Activated T-helper 1 cell treated with anti-CD3 and anti-CD28 coated beads, Interleukin-12 subunit alpha, Interleukin-12 subunit beta, Interleukin-2, Interleukin-4 antibody, amounts not matched to agents 30 ng/mL and 10 ng/mL and 1 ng/mL, durations not matched to agents 14 hours and 24 hours and 36 hours (primary cell): ENCODE results near the gene SFXN3. TPM values are rescaled to one million over a fixed set of nuclear protein-coding genes. Genes with fewer than 3 reads are reported as not detected.
A peak's percentile ranks its signal among the peaks of the same experiment; 100 is the strongest.

Experiments
- DNase-seq: peaks from one replicate; pipeline ENCODE4 v3.0.0; 2021; ENCODE audit warnings: low spot score
- H3K27ac Mint-ChIP-seq: one replicate; pipeline ENCODE4 v1.8.0; 2021; ENCODE audit warnings: mild to moderate bottlenecking, mixed read lengths
- H3K27me3 Mint-ChIP-seq: one replicate; pipeline ENCODE4 v1.8.0; 2022; ENCODE audit warnings: mild to moderate bottlenecking, moderate library complexity, mixed read lengths; ENCODE audit not compliant: insufficient read depth
- H3K36me3 Mint-ChIP-seq: one replicate; pipeline ENCODE4 v1.8.0; 2021; ENCODE audit warnings: low read depth, mixed read lengths
- H3K4me1 Mint-ChIP-seq: one replicate; pipeline ENCODE4 v1.8.0; 2021; ENCODE audit warnings: low read depth, mixed read lengths
- H3K4me3 Mint-ChIP-seq: one replicate; pipeline ENCODE4 v1.8.0; 2021; ENCODE audit warnings: mild to moderate bottlenecking, moderate library complexity, mixed read lengths
- H3K9me3 Mint-ChIP-seq: one replicate; pipeline ENCODE4 v1.8.0; 2021; ENCODE audit warnings: mixed read lengths
- intact Hi-C: fragments of 100-400 bp; cut with micrococcal nuclease; formaldehyde crosslinking; loops from one replicate; pipeline ENCODE4 v1.15.1; 2024
- total RNA-seq: library from RNA; stranded (reverse); gene quantifications from 2 replicates; pipeline ENCODE4 v1.2.3, GENCODE V29; 2022

The SFXN3 gene
- total RNA-seq, 1 donor from 2014 or later = 34.8 TPM

GRCh38 chr10:101038484-101038883 is 7.5 kb downstream of the SFXN3 start:
- Mint-ChIP-seq H3K36me3 (peaks cover 45% of the 10 kb centered on the region), H3K4me1 (peaks cover 31% of the 10 kb centered on the region), H3K27me3 (peaks cover 3% of the 10 kb centered on the region), H3K27ac (no peak overlapping the region), H3K4me3 (no peak overlapping the region), H3K9me3 (no peaks in the 10 kb centered on the region)
- intact Hi-C loops = no loop called here
- no peak for DNase-seq

- H3K27ac Mint-ChIP-seq = no peak overlapping the region
- H3K4me1 Mint-ChIP-seq = peaks cover 27% of the 10 kb centered on the region
- H3K36me3 Mint-ChIP-seq = peaks cover 38% of the 10 kb centered on the region
These were observed 9.0 kb downstream of the SFXN3 start for GRCh38 chr10:101040061-101040460.

GRCh38 chr10:101040851-101041250 is 9.8 kb downstream of the SFXN3 start:
- Mint-ChIP-seq H3K36me3 (peaks cover 34% of the 10 kb centered on the region), H3K9me3 (no peaks in the 10 kb centered on the region), H3K4me1 (peaks cover 27% of the 10 kb centered on the region), H3K27me3 (peaks cover 5% of the 10 kb centered on the region), H3K27ac (no peak overlapping the region), H3K4me3 (no peak overlapping the region)
- DNase-seq = no peak
- intact Hi-C loops = loop anchor here (1.0 to 5.0 kb wide), 3 partner anchors 27 to 669 kb away; no protein-coding TSS in a partner anchor

More at GRCh38 chr10:101040061-101040460, 9.0 kb downstream of the SFXN3 start:
- intact Hi-C loops = loop anchor here (5.0 kb wide), 1 partner anchor 668 kb away; no protein-coding TSS in a partner anchor
- H3K9me3 Mint-ChIP-seq = no peaks in the 10 kb centered on the region
- H3K4me3 Mint-ChIP-seq = no peak overlapping the region
- peaks cover 3% of the 10 kb centered on the region for H3K27me3 Mint-ChIP-seq
- DNase-seq = no peak

DNA sequence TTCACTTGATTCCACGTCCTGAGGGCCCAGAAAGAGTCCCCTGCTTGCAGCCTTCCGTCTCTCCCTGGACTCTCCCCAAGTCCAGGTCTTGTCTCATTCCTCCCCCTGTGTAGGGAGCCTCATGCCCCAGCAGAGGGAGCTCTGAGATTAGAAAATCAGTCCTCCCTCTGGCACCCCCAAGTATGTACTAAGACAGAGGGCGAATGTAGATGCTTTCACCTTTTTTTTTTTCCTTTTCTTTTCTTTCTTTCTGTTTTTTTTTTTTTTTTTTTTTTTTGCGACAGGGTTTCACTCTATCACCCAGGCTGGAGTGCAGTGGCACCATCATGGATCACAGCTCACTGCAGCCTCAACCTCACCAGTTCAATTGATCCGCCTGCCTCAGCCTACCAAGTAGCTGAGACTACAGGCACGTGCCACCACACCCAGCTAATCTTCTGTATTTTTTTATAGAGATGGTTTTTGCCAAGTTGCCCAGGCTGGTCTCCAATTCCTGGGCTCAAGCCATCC is 10.3 kb downstream of the SFXN3 start:
- H3K36me3 Mint-ChIP-seq = peaks cover 31% of the 10 kb centered on the region
- peak overlapping the region; percentile 61 for H3K27ac Mint-ChIP-seq
- peak; percentile 64 for DNase-seq
- H3K27me3 Mint-ChIP-seq = peaks cover 10% of the 10 kb centered on the region
- no peak overlapping the region for H3K4me3 Mint-ChIP-seq
- H3K4me1 Mint-ChIP-seq = peaks cover 27% of the 10 kb centered on the region
- no peaks in the 10 kb centered on the region for H3K9me3 Mint-ChIP-seq
- intact Hi-C loops = loop anchor here (1.0 to 5.0 kb wide), 3 partner anchors 27 to 669 kb away; no protein-coding TSS in a partner anchor

DNA sequence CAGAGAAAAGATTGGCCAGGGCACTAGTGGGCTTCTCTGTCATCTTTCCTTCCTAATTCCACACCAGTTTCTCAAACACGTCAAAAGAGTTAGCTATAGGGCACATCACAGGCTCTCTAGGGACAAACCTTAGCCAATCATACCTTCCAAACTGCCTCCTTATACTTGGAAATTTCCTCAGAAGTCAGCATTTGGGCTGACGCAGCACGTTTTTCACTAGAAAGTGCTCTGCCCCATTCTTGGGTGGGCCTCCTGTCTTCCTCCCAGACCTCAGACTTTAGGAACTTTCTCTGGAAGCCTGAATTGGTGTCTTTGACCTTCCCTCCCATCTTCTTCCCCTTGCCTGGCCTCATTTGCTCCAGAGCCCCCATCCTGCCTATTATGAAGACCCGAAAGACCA is 11.1 kb downstream of the SFXN3 start:
- intact Hi-C loops = loop anchor here (1.0 to 5.0 kb wide), 6 partner anchors 8 to 670 kb away; no protein-coding TSS in a partner anchor
- Mint-ChIP-seq H3K27ac (peak overlapping the region; percentile 84), H3K9me3 (no peaks in the 10 kb centered on the region), H3K4me3 (peak overlapping the region; percentile 91), H3K4me1 (peaks cover 27% of the 10 kb centered on the region), H3K27me3 (peaks cover 18% of the 10 kb centered on the region), H3K36me3 (peaks cover 25% of the 10 kb centered on the region)
- DNase-seq = no peak

DNA sequence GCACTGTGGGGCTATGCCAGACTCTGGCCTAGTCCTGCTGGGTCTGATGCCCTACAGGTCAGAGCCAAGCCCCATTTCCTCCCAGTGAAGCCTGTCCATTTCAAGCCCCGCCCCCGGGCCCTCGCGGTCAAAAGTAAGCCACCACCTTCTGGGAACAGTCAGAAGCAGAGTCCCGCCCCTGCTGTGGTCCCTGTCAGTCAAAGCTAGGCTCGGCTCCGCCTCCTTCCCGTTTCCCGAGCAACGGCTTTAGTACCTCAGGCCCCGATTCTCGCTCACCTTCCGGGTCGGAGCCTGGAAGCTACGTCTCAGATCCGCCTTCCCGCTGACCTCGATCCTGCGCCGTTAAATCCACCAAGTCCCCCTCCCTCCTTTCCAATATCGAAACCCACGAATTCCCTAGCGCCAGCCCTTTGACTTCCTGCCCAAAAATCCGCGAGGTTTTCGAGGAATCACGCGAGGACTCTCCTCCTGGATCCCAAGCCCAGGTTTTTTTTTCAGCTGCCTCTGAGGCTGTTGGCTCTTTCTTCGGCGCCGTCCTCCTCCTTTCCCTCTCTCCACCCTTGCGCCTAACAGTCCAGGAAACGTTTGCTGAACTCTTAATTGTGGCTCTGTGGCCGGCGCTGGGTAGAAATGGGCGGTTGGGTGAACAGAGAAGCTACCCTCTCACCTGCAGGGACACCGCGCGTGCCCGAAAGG is 11.8 kb downstream of the SFXN3 start:
- DNase-seq = peak; percentile 85
- Mint-ChIP-seq H3K4me3 (peak overlapping the region; percentile 91), H3K4me1 (peaks cover 27% of the 10 kb centered on the region), H3K27ac (peak overlapping the region; percentile 84), H3K36me3 (peaks cover 18% of the 10 kb centered on the region), H3K9me3 (no peaks in the 10 kb centered on the region), H3K27me3 (peaks cover 20% of the 10 kb centered on the region)
- intact Hi-C loops = loop anchor here (1.0 to 5.0 kb wide), 6 partner anchors 7 to 671 kb away; no protein-coding TSS in a partner anchor

- Mint-ChIP-seq H3K27ac (peak overlapping the region; percentile 84), H3K4me3 (peak overlapping the region; percentile 91), H3K9me3 (no peaks in the 10 kb centered on the region), H3K4me1 (peaks cover 29% of the 10 kb centered on the region), H3K27me3 (peaks cover 24% of the 10 kb centered on the region), H3K36me3 (peaks cover 15% of the 10 kb centered on the region)
- no peak for DNase-seq
- intact Hi-C loops = loop anchor here (5.0 kb wide), 1 partner anchor 671 kb away; no protein-coding TSS in a partner anchor
These were observed 12.3 kb downstream of the SFXN3 start for GRCh38 chr10:101043363-101043707.

DNA sequence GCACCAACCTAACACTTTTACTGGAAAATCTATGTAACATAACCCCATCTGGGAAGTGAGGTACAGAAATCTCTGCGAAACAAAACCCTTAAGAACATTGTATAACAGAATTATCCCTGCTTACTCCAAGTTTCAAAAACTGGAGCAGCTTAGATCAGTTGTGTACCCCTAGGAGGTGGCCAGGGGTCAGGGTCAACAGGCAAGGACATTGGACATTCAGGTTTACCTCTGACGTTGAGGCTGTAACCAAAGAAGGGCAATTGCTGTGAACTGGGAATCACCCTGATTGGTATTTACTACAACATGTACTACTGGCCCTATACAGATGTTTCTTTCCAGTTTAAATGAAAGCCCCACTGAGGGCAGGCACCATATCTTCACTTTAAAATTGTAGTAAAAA is 13.1 kb downstream of the SFXN3 start:
- Mint-ChIP-seq H3K27me3 (peaks cover 32% of the 10 kb centered on the region), H3K4me3 (no peak overlapping the region), H3K36me3 (peaks cover 13% of the 10 kb centered on the region), H3K9me3 (no peaks in the 10 kb centered on the region), H3K4me1 (peaks cover 34% of the 10 kb centered on the region), H3K27ac (no peak overlapping the region)
- no peak for DNase-seq
- intact Hi-C loops = loop anchor here (5.0 kb wide), 1 partner anchor 672 kb away; no protein-coding TSS in a partner anchor

DNA sequence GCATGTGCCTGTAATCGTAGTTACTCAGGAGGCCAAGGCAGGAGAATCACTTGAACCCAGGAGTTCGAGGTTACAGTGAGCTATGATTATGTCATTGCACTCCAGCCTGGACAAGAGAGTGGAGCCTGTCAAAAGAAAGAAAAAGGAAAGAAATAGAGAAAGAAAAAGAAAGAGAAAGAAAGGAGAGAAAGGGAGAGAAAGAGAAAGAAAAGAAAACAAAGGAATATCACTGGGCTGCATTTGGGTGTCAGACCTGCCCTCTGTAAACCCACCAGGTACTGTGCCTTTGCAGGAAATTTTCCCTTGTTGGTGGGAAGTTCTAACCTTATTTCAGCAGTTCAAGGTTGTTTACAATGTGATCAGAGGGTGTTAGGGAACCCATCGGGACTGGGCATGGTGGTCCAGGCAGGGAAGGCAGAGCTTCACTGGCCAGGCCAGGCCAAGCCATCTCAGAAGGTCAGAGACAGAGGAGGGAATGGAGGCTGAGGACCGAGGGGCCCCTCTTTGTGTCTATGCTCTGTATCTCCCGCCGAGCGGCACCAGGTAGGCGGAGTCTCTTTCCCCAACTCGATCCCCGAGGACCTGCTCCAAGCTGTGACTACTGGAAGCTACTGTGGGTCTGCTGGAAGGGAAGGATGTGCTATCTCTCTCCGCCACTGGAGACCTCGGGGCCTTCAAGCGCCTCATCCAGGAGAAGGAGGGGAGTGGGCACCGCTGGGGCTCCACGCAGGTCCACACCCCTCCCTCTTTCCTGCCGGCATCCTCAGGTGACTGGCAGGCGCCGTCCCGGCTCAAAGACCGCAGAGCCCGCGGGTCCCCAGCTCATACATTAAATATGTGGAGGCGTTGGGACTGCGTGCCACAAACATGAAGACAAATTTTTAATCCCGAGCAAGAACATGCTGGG is 15.6 kb downstream of the SFXN3 start:
- intact Hi-C loops = loop anchor here (5.0 kb wide), 1 partner anchor 176 kb away; no protein-coding TSS in a partner anchor
- H3K36me3 Mint-ChIP-seq = peaks cover 5% of the 10 kb centered on the region

GRCh38 chr10:101047268-101047667 is 16.2 kb downstream of the SFXN3 start:
- H3K4me3 Mint-ChIP-seq = no peak overlapping the region
- intact Hi-C loops = loop anchor here (5.0 kb wide), 1 partner anchor 175 kb away; no protein-coding TSS in a partner anchor
- DNase-seq = no peak
- H3K27me3 Mint-ChIP-seq = peaks cover 49% of the 10 kb centered on the region
- peak overlapping the region; percentile 10 for H3K27ac Mint-ChIP-seq
- H3K4me1 Mint-ChIP-seq = peaks cover 28% of the 10 kb centered on the region
- peaks cover 5% of the 10 kb centered on the region for H3K36me3 Mint-ChIP-seq
- H3K9me3 Mint-ChIP-seq = no peaks in the 10 kb centered on the region

More for the DNA sequence above, 15.6 kb downstream of the SFXN3 start:
- Mint-ChIP-seq H3K9me3 (no peaks in the 10 kb centered on the region), H3K27me3 (peaks cover 49% of the 10 kb centered on the region), H3K4me3 (no peak overlapping the region), H3K4me1 (peaks cover 34% of the 10 kb centered on the region), H3K27ac (peak overlapping the region; percentile 15)
- no peak for DNase-seq

DNA sequence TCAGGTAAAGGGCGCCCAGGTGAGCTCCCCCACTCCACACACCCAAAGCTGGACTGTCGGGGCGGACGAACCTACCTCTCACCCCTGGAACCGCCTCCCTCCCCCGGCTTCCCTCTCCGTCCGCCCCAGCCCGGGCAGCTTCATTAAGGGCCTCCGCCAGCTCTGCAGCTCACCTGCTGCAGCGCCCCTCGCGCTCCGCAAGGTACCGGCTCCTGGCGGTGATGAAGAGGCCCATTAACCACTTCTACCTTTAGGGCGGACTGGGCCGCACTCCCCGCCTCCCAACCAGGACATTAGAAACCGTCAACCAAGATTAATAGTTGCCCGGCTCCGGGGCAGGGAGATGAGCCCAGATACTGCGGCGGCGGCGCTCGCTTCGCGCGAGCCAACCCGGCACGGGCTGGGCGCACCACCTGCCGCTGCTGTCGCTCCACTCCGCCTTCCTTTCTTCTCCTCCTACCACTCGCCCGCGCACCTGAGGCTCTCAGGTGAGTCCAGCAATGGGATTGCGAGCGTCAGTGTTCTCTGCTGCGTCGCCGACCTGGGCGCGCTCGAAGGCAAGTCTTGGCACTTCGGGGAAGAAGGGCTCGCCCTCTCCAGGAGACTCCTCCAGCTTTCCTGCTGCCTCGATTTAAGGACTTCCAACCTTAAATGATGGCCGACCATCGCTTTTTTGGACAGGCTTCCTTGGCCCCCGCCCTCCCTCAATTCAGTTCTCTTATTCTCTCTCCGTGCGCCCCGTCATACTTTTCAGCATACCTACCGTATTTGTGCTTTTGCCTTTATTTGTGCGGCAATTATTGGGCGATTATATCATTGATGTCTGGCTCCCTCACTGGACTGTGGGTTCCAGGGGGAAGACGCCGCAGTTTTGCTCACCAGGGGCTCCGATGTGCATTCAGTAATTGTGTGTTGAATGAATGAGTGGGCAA is 17.2 kb downstream of the SFXN3 start:
- DNase-seq = no peak
- Mint-ChIP-seq H3K36me3 (peaks cover 5% of the 10 kb centered on the region), H3K27ac (no peak overlapping the region), H3K4me3 (no peak overlapping the region), H3K9me3 (no peaks in the 10 kb centered on the region), H3K27me3 (peaks cover 46% of the 10 kb centered on the region), H3K4me1 (peaks cover 18% of the 10 kb centered on the region)
- intact Hi-C loops = loop anchor here (5.0 kb wide), 1 partner anchor 174 kb away; no protein-coding TSS in a partner anchor
